GM23338 (cell line): ENCODE results near the gene CA12.

Experiments
- CREB1 ChIP-seq: fragments of 250-450 bp; sonication (Bioruptor Pico); IDR thresholded peaks from 2 replicates; pipeline ENCODE4 v1.5.0; 2020; ENCODE audit warnings: low read depth, mild to moderate bottlenecking, moderate library complexity
- CTCF ChIP-seq, 2 experiments: fragments of 200-600 bp in 1 of 2; sonication (generic) in 1 of 2; conservative IDR thresholded peaks; 2 replicates each; pipeline versions ENCODE4 v1.5.1 to v1.6.1; 2016 to 2017; ENCODE audit warnings: antibody characterized with exemption in 2 of 2, low read depth in 2 of 2, mild to moderate bottlenecking in 2 of 2, moderate library complexity in 1 of 2
- ETS1 ChIP-seq: IDR thresholded peaks from 2 replicates; pipeline ENCODE4 v1.6.1; 2016; ENCODE audit warnings: antibody characterized with exemption
- EZH2 ChIP-seq: fragments of 200-600 bp; sonication (generic); IDR thresholded peaks from one replicate; pipeline ENCODE4 v1.8.0; 2017; ENCODE audit warnings: antibody characterized with exemption, mild to moderate bottlenecking, low read depth; ENCODE audit not compliant: unreplicated experiment
- EZH2phosphoT487 ChIP-seq: fragments of 200-600 bp; sonication (generic); IDR thresholded peaks from one replicate; pipeline ENCODE4 v1.8.1; 2018; ENCODE audit warnings: antibody characterized with exemption; ENCODE audit not compliant: unreplicated experiment
- JUNB ChIP-seq: IDR thresholded peaks from one replicate; pipeline ENCODE4 v1.6.1; 2016; ENCODE audit warnings: antibody characterized with exemption; ENCODE audit not compliant: unreplicated experiment
- POLR2AphosphoS5 ChIP-seq: IDR thresholded peaks from 2 replicates; pipeline ENCODE4 v1.6.1; 2016; ENCODE audit warnings: antibody characterized with exemption, low read depth
- REST ChIP-seq: IDR thresholded peaks from one replicate; pipeline ENCODE4 v1.6.1; 2018; ENCODE audit warnings: antibody characterized with exemption; ENCODE audit not compliant: unreplicated experiment
- STAT1 ChIP-seq: IDR thresholded peaks from one replicate; pipeline ENCODE4 v1.6.1; 2016; ENCODE audit warnings: antibody characterized with exemption; ENCODE audit not compliant: unreplicated experiment
- ZNF331 ChIP-seq: fragments of 250-450 bp; sonication (Bioruptor Pico); IDR thresholded peaks from 2 replicates; pipeline ENCODE4 v1.5.0; 2020; ENCODE audit warnings: low read depth, mild to moderate bottlenecking, moderate library complexity

GRCh38 chr15:63274427-63274826 is 107.2 kb downstream of the CA12 start:
- TF ChIP-seq POLR2AphosphoS5 (no peak), EZH2 (no peak), STAT1 (no peak), CTCF (conservative IDR thresholded peaks at IDR 0.05; ENCODE audit: low read depth in 2 of 2) (no peak), REST (no peak), EZH2phosphoT487 (no peak), JUNB (no peak), CREB1 (CRISPR knock-in tag) (no peak), ZNF331 (CRISPR knock-in tag) (no peak), ETS1 (no peak)
